NOMO-1 treated with dmso at 0.1 percent for 144 hours (cell line): ENCODE results near the gene PPIL1.

Experiments
- DNase-seq: peaks from one replicate; lab custom pipeline; 2025; ENCODE audit not compliant: unreplicated experiment; lab: John Stamatoyannopoulos, UW

The PPIL1 gene

GRCh38 chr6:36855750-36856149 is 18.9 kb downstream of the PPIL1 start:
- DNase-seq, result no peak

- DNase-seq, result peak; percentile 65
These were observed 21.3 kb downstream of the PPIL1 start for GRCh38 chr6:36853325-36853724.

- no peak for DNase-seq
These were observed 22.0 kb downstream of the PPIL1 start for GRCh38 chr6:36852481-36853147.

GRCh38 chr6:36851626-36852025 is 23.0 kb downstream of the PPIL1 start:
- peak; percentile 82 for DNase-seq

- no peak for DNase-seq
These were observed 23.4 kb downstream of the PPIL1 start for GRCh38 chr6:36851149-36851614.

GRCh38 chr6:36850021-36850420 is 24.6 kb downstream of the PPIL1 start:
- no peak for DNase-seq

GRCh38 chr6:36848658-36849441 is 25.8 kb downstream of the PPIL1 start:
- DNase-seq, result no peak

- no peak for DNase-seq
These were observed 26.6 kb downstream of the PPIL1 start for GRCh38 chr6:36847991-36848390.

- no peak for DNase-seq
These were observed 27.5 kb downstream of the PPIL1 start for GRCh38 chr6:36847152-36847551.

GRCh38 chr6:36845233-36845632 is 29.4 kb downstream of the PPIL1 start:
- no peak for DNase-seq

GRCh38 chr6:36844232-36845170 is 30.1 kb downstream of the PPIL1 start:
- DNase-seq, result no peak

GRCh38 chr6:36843170-36843569 is 31.4 kb downstream of the PPIL1 start:
- no peak for DNase-seq

GRCh38 chr6:36841756-36842155 is 32.8 kb downstream of the PPIL1 start:
- no peak for DNase-seq

- no peak for DNase-seq
These were observed 33.9 kb downstream of the PPIL1 start for GRCh38 chr6:36840432-36841403.

GRCh38 chr6:36839749-36840431 is 34.7 kb downstream of the PPIL1 start:
- DNase-seq, result no peak

- no peak for DNase-seq
These were observed 35.5 kb downstream of the PPIL1 start, which contains the start of gene CPNE5 for GRCh38 chr6:36838896-36839748. Gene CPNE5 (minus strand): TSS chr6:36839444. CDS start chr6:36839377, 67 bp downstream.

GRCh38 chr6:36837686-36838085 is 36.9 kb downstream of the PPIL1 start:
- no peak for DNase-seq

GRCh38 chr6:36837022-36837339 is 37.6 kb downstream of the PPIL1 start:
- DNase-seq, result no peak
